K562 (cell line): Measurements from ENCODE around the gene SOX21. TPM values are rescaled to one million over a fixed set of nuclear protein-coding genes. Genes with fewer than 3 reads are reported as not detected.
"Not testable (repeated sequence)": the region's sequence is repeated elsewhere in the genome, so short reads cannot be mapped to it uniquely, and the experiment has no call there.

Experiments
- ATAC-seq: fragments of 200-7000 bp; cut with Tn5 transposase; 3 replicates; pipeline ENCODE4 v1.9.1; 2020; ENCODE audit warnings: moderate library complexity
- BruUV-seq: library from RNA; stranded (reverse); fragments of 400-500 nt; replicated peaks from 2 replicates; lab custom pipeline; 2021; lab: Mats Ljungman, UMichigan
- CTCF ChIA-PET: fragments of 300-600 bp; formaldehyde crosslinking; extraction: SDS; loops from one replicate; lab custom pipeline; 2021; ENCODE audit warnings: low intra/inter-chr PET ratio; lab: Yijun Ruan, JAX
- POLR2A ChIA-PET: fragments of 300-600, 350-650 bp; sonication (Branson Sonifier 250); formaldehyde crosslinking; extraction: SDS; loops from one replicate; lab custom pipeline; 2021; ENCODE audit warnings: antibody characterized with exemption, inconsistent platforms; lab: Yijun Ruan, JAX
- DNase-seq, 4 experiments: peaks; one replicate each; pipeline versions ENCODE4 v3.0.0 to v3.0.0-alpha.2; 2011 to 2018; ENCODE audit warnings: low spot score in 3 of 4, mixed read lengths in 3 of 4; ENCODE audit errors: extremely low read depth in 1 of 4
- FAIRE-seq: peaks from 2 replicates; lab custom pipeline; 2011; peaks lifted over from hg19 to GRCh38; lab: Jason Lieb, UNC
- H2AFZ ChIP-seq: 2 replicates; pipeline ENCODE4 v1.6.0; 2011; ENCODE audit warnings: low read depth, low read length, control low read depth, inconsistent platforms
- H3K27ac ChIP-seq: fragments of 200-600 bp; 3 replicates; pipeline ENCODE4 v1.8.0; 2011; ENCODE audit warnings: low read depth, mild to moderate bottlenecking, control low read depth, inconsistent platforms, low read length, moderate library complexity, mixed read lengths; ENCODE audit errors: extremely low read depth
- H3K27me3 ChIP-seq, 2 experiments: fragments of 300-600 bp in 1 of 2; 2 replicates in 1 of 2; 3 replicates in 1 of 2; pipeline versions ENCODE4 v1.6.0 to v1.8.0; 2011; ENCODE audit warnings: inconsistent platforms in 2 of 2, low read length in 2 of 2, mild to moderate bottlenecking in 1 of 2, mixed read lengths in 1 of 2, moderate library complexity in 1 of 2; ENCODE audit not compliant: control insufficient read depth in 2 of 2, insufficient read depth in 2 of 2
- H3K36me3 ChIP-seq: fragments of 300-600 bp; 3 replicates; pipeline ENCODE4 v1.8.0; 2011; ENCODE audit warnings: mild to moderate bottlenecking, low read length, inconsistent platforms; ENCODE audit not compliant: control insufficient read depth, insufficient read depth
- H3K4me1 ChIP-seq, 2 experiments: fragments of 200-600 bp in 1 of 2; replicated peaks in 1 of 2; 2 replicates in 1 of 2; 3 replicates in 1 of 2; pipeline versions ENCODE4 v1.5.1 to v1.8.0; 2011; ENCODE audit warnings: inconsistent platforms in 2 of 2, low read length in 2 of 2, mild to moderate bottlenecking in 1 of 2, mixed read lengths in 1 of 2, moderate library complexity in 1 of 2; ENCODE audit not compliant: control insufficient read depth in 2 of 2, insufficient read depth in 2 of 2
- H3K4me2 ChIP-seq: 2 replicates; pipeline ENCODE4 v1.6.1; 2011; ENCODE audit warnings: low read length, control low read depth, inconsistent platforms, mixed read lengths; ENCODE audit not compliant: insufficient read depth
- H3K4me3 ChIP-seq: fragments of 200-600 bp; sonication (generic), shearing (Covaris generic); 2 replicates; pipeline ENCODE4 v1.5.1; 2016; ENCODE audit warnings: control low read depth, inconsistent platforms
- H3K79me2 ChIP-seq: fragments of 200-600 bp; 3 replicates; pipeline ENCODE4 v1.8.0; 2011; ENCODE audit warnings: low read length, inconsistent platforms; ENCODE audit not compliant: control insufficient read depth, insufficient read depth
- H3K9ac ChIP-seq, 2 experiments: 2 replicates each; pipeline versions ENCODE4 v1.6.0 to v1.6.1; 2011; ENCODE audit warnings: low read depth in 2 of 2, low read length in 2 of 2, control low read depth in 1 of 2, inconsistent platforms in 1 of 2, mild to moderate bottlenecking in 1 of 2, mixed read lengths in 1 of 2; ENCODE audit not compliant: insufficient read depth in 1 of 2
- H3K9me1 ChIP-seq: one replicate; pipeline ENCODE4 v1.6.0; 2011; ENCODE audit warnings: inconsistent platforms, mild to moderate bottlenecking, low read length, moderate library complexity; ENCODE audit not compliant: control insufficient read depth, insufficient read depth
- H3K9me3 ChIP-seq: replicated peaks from 2 replicates; pipeline ENCODE4 v1.5.1; 2011; ENCODE audit warnings: low read depth, low read length, inconsistent platforms; ENCODE audit not compliant: control insufficient read depth, insufficient read depth
- H4K20me1 ChIP-seq: replicated peaks from 2 replicates; pipeline ENCODE4 v1.6.1; 2011; ENCODE audit warnings: low read length, inconsistent platforms, mixed read lengths; ENCODE audit not compliant: control insufficient read depth, insufficient read depth
- SMAD2 ChIP-seq: fragments of 150-350 bp; IDR thresholded peaks from 2 replicates; pipeline ENCODE4 v1.6.1; 2014; ENCODE audit warnings: low read depth, mild to moderate bottlenecking, low read length
- WGBS: fragments of 100-300 bp; shearing (Covaris generic); methylation state at CpG from one replicate; pipeline ENCODE4 v1.1.6; 2016; ENCODE audit warnings: low coverage, mixed read lengths; ENCODE audit not compliant: insufficient coverage; ENCODE audit errors: missing lambda C conversion rate; 5-methylcytosine and 5-hydroxymethylcytosine counted together
- in situ Hi-C: fragments of 300-500 bp; cut with MboI; formaldehyde crosslinking; loops from 4 replicates; pipeline ENCODE4 v1.15.0; 2018; ENCODE audit warnings: inconsistent platforms, mixed read lengths
- intact Hi-C: fragments of 100-400 bp; cut with micrococcal nuclease; formaldehyde crosslinking; loops from 2 replicates; pipeline ENCODE4 v1.14.2; 2022
- polyA plus RNA-seq, 8 experiments: library from polyadenylated mRNA; depleted of rRNA in 4 of 8; stranded (reverse) in 5 of 8; unstranded in 3 of 8; fragments of >200 nt; fragmentation: Nextera tagmentation in 2 of 8; fragmentation: Illumina TruSeq in 1 of 8; extraction: Ambion mirVana in 2 of 8; extraction: Trizol in 1 of 8; gene quantifications; 2 replicates each; pipeline versions ENCODE4 v1.2.1 to v1.2.3, GENCODE V29; 2011 to 2014; ENCODE audit warnings: inconsistent platforms in 1 of 8, missing spikeins in 1 of 8
- total RNA-seq, 7 experiments: library from RNA; depleted of rRNA in 6 of 7; stranded (reverse); fragments of >200 nt in 6 of 7; fragmentation: Illumina TruSeq in 2 of 7; extraction: Trizol in 2 of 7; gene quantifications; 2 replicates each; pipeline versions ENCODE4 v1.2.1 to v1.2.3, GENCODE V29; 2011 to 2021; ENCODE audit warnings: low replicate concordance in 1 of 7
- TF ChIP-seq, protein P1 (sequence below): fragments of 250-450 bp; sonication (Bioruptor Pico); IDR thresholded peaks from 2 replicates; pipeline ENCODE4 v1.8.0; 2022; ENCODE audit warnings: moderate library complexity, mild to moderate bottlenecking, inconsistent platforms
- TF ChIP-seq, protein P2 (sequence below): fragments of 250-450 bp; sonication (Bioruptor Pico); IDR thresholded peaks from 2 replicates; pipeline ENCODE4 v1.5.0; 2021

SOX21 gene
- total and polyA plus RNA-seq, 9 of the 15 experiments (the other 6 are each of a cell fraction or from before 2014, with no cell fraction given) = 0.07 TPM; not detected in 8

DNA sequence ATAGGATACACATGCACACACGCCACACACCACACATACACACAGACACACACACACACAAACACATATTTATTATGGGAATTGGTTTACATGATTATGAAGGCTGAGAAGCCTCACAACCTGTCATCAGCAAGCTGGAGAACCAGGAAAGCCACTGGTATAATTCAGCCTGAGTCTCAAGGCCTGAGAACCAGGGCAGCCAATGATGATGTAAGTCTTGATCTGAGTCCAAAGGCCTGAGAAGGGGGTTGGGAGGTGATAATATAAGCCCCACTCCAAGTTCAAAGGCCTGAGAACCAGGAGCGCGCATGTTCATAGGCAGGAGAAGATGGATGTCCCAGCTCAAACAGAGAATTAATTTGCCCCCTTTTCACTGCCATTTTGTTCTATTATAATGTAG is 18.7 kb upstream of the SOX21 start (continued):
- TF ChIP-seq, protein P1, sequence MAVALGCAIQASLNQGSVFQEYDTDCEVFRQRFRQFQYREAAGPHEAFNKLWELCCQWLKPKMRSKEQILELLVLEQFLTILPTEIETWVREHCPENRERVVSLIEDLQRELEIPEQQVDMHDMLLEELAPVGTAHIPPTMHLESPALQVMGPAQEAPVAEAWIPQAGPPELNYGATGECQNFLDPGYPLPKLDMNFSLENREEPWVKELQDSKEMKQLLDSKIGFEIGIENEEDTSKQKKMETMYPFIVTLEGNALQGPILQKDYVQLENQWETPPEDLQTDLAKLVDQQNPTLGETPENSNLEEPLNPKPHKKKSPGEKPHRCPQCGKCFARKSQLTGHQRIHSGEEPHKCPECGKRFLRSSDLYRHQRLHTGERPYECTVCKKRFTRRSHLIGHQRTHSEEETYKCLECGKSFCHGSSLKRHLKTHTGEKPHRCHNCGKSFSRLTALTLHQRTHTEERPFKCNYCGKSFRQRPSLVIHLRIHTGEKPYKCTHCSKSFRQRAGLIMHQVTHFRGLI (CRISPR knock-in tag) = no peak
- TF ChIP-seq, protein P2, sequence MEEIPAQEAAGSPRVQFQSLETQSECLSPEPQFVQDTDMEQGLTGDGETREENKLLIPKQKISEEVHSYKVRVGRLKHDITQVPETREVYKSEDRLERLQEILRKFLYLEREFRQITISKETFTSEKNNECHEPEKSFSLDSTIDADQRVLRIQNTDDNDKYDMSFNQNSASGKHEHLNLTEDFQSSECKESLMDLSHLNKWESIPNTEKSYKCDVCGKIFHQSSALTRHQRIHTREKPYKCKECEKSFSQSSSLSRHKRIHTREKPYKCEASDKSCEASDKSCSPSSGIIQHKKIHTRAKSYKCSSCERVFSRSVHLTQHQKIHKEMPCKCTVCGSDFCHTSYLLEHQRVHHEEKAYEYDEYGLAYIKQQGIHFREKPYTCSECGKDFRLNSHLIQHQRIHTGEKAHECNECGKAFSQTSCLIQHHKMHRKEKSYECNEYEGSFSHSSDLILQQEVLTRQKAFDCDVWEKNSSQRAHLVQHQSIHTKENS (CRISPR knock-in tag) = no peak
- no peak for TF ChIP-seq SMAD2

DNA sequence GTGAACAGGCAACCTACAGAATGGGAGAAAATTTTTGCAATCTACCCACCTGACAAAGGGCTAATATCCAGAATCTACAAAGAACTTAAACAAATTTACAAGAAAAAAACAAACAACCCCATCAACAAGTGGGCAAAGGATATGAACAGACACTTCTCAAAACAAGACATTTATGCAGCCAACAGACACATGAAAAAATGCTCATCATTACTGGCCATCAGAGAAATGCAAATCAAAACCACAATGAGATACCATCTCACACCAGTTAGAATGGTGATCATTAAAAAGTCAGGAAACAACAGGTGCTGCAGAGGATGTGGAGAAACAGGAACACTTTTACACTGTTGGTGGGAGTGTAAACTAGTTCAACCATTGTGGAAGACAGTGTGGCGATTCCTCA is 17.6 kb upstream of the SOX21 start:
- intact Hi-C loops, H3K9me3 ChIP-seq, H2AFZ ChIP-seq, CTCF ChIA-PET, H3K27ac ChIP-seq, BruUV-seq, H3K9ac ChIP-seq, H4K20me1 ChIP-seq, H3K9me1 ChIP-seq, H3K4me2 ChIP-seq, H3K36me3 ChIP-seq, H3K27me3 ChIP-seq, DNase-seq, ATAC-seq, H3K79me2 ChIP-seq, H3K4me1 ChIP-seq, FAIRE-seq, POLR2A ChIA-PET, H3K4me3 ChIP-seq: not testable (repeated sequence)
- WGBS = no CpG with 5 or more reads among the region's 1 CpG
- in situ Hi-C loops = loop anchor here (5.0 kb wide), 1 partner anchor 87 kb away; no protein-coding TSS in a partner anchor
